ENCODE results near the gene CADM1.

The CADM1 gene

DNA sequence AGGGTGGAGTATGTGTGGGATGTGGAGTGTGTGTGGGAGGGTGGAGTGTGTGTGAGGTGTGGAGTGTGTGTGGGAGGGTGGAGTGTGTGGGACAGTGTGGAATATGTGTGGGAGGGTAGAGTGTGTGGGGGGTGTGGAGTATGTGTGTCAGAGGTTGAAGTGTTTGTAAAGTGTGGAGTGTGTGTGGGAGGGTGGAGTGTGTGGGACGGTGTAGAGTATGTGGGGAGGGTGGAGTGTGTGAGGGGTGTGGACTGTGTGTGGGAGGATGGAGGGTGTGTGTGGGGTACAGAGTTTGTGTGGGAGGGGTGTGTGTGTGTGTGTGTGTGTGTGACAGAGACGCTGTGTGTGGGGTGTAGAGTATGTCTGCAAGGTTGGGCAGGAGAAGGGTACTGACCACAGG is 355.5 kb downstream of the CADM1 start:
- H3K4me1 ChIP-seq (ENCODE audit: control insufficient read depth in 1 of 2, insufficient read depth in 1 of 2, low read depth in 1 of 2, low read length in 1 of 2) = no peaks in the 10 kb centered on the region
- TF ChIP-seq CTCF (IDR thresholded peaks at IDR 0.05) = no peak
- H3K4me3 ChIP-seq (ENCODE audit: low read depth in 1 of 2, low read length in 1 of 2) = no peak overlapping the region
- no peaks in the 10 kb centered on the region for H3K27me3 ChIP-seq
- H3K36me3 ChIP-seq = no peaks in the 10 kb centered on the region
- no peaks in the 10 kb centered on the region for H3K9me3 ChIP-seq
- no peak overlapping the region for H3K27ac ChIP-seq

GRCh38 chr11:115148101-115148500 is 356.1 kb downstream of the CADM1 start:
- no peak for TF ChIP-seq CTCF (IDR thresholded peaks at IDR 0.05)
- Histone ChIP-seq H3K27ac (no peak overlapping the region), H3K9me3 (no peaks in the 10 kb centered on the region), H3K4me1 (ENCODE audit: control insufficient read depth in 1 of 2, insufficient read depth in 1 of 2, low read depth in 1 of 2, low read length in 1 of 2) (no peaks in the 10 kb centered on the region), H3K27me3 (no peaks in the 10 kb centered on the region), H3K36me3 (no peaks in the 10 kb centered on the region), H3K4me3 (ENCODE audit: low read depth in 1 of 2, low read length in 1 of 2) (no peak overlapping the region)

GRCh38 chr11:115147243-115147807 is 356.9 kb downstream of the CADM1 start:
- H3K36me3 ChIP-seq = no peaks in the 10 kb centered on the region
- no peaks in the 10 kb centered on the region for H3K4me1 ChIP-seq (ENCODE audit: control insufficient read depth in 1 of 2, insufficient read depth in 1 of 2, low read depth in 1 of 2, low read length in 1 of 2)
- TF ChIP-seq CTCF (IDR thresholded peaks at IDR 0.05) = no peak
- no peak overlapping the region for H3K27ac ChIP-seq
- no peak overlapping the region for H3K4me3 ChIP-seq (ENCODE audit: low read depth in 1 of 2, low read length in 1 of 2)
- no peaks in the 10 kb centered on the region for H3K9me3 ChIP-seq
- no peaks in the 10 kb centered on the region for H3K27me3 ChIP-seq

DNA sequence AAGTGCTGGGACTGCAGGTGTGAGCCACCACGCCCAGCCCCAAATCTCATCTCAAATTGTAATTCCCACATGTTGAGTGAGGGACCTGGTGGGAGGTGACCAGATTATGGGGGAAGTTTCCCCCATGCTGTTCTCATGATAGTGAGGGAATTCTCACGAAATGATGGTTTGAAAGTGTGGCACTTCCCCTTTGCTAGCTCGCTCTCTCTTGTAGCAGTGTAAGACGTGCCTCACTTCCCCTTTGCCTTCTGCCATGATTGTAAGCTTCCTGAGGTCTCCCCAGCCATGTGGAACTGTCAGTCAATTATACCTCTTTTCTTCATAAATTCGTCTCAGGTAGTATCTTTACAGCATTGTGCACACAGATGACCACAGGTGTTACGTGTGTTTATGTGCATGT is 357.8 kb downstream of the CADM1 start:
- Histone ChIP-seq H3K27ac (no peak overlapping the region), H3K4me1 (ENCODE audit: control insufficient read depth in 1 of 2, insufficient read depth in 1 of 2, low read depth in 1 of 2, low read length in 1 of 2) (no peaks in the 10 kb centered on the region), H3K9me3 (no peaks in the 10 kb centered on the region), H3K27me3 (no peaks in the 10 kb centered on the region), H3K4me3 (ENCODE audit: low read depth in 1 of 2, low read length in 1 of 2) (no peak overlapping the region), H3K36me3 (no peaks in the 10 kb centered on the region)
- TF ChIP-seq CTCF (IDR thresholded peaks at IDR 0.05) = no peak

GRCh38 chr11:115145324-115145723 is 358.9 kb downstream of the CADM1 start:
- Histone ChIP-seq H3K9me3 (no peaks in the 10 kb centered on the region), H3K27me3 (no peaks in the 10 kb centered on the region), H3K36me3 (no peaks in the 10 kb centered on the region), H3K4me1 (ENCODE audit: control insufficient read depth in 1 of 2, insufficient read depth in 1 of 2, low read depth in 1 of 2, low read length in 1 of 2) (no peaks in the 10 kb centered on the region), H3K4me3 (ENCODE audit: low read depth in 1 of 2, low read length in 1 of 2) (no peak overlapping the region), H3K27ac (no peak overlapping the region)
- TF ChIP-seq CTCF (IDR thresholded peaks at IDR 0.05) = no peak

- H3K4me3 ChIP-seq (ENCODE audit: low read depth in 1 of 2, low read length in 1 of 2) = no peak overlapping the region
- TF ChIP-seq CTCF (IDR thresholded peaks at IDR 0.05) = no peak
- H3K9me3 ChIP-seq = no peaks in the 10 kb centered on the region
- no peaks in the 10 kb centered on the region for H3K36me3 ChIP-seq
- H3K27me3 ChIP-seq = no peaks in the 10 kb centered on the region
- no peaks in the 10 kb centered on the region for H3K4me1 ChIP-seq (ENCODE audit: control insufficient read depth in 1 of 2, insufficient read depth in 1 of 2, low read depth in 1 of 2, low read length in 1 of 2)
- H3K27ac ChIP-seq = no peak overlapping the region
These were observed 359.3 kb downstream of the CADM1 start for GRCh38 chr11:115144914-115145313.
